Activated naive CD4-positive, alpha-beta T cell treated with anti-CD3 and anti-CD28 coated beads, Interleukin-2, amount 50 U/mL, for 24 hours (primary cell): ENCODE data around the gene SENP1.
A peak's percentile ranks its signal among the peaks of the same experiment; 100 is the strongest.
"Not testable (repeated sequence)": the region's sequence is repeated elsewhere in the genome, so short reads cannot be mapped to it uniquely, and the experiment has no call there.

ENCODE experiments used
- H3K27ac Mint-ChIP-seq: one replicate; pipeline ENCODE4 v1.8.0; 2021; ENCODE audit warnings: mild to moderate bottlenecking, mixed read lengths
- H3K27me3 Mint-ChIP-seq: one replicate; pipeline ENCODE4 v1.8.0; 2021; ENCODE audit warnings: mixed read lengths
- H3K36me3 Mint-ChIP-seq: one replicate; pipeline ENCODE4 v1.8.0; 2021; ENCODE audit warnings: mixed read lengths
- H3K4me1 Mint-ChIP-seq: one replicate; pipeline ENCODE4 v1.8.0; 2021; ENCODE audit warnings: mixed read lengths
- H3K4me3 Mint-ChIP-seq: one replicate; pipeline ENCODE4 v1.8.0; 2021; ENCODE audit warnings: mild to moderate bottlenecking, mixed read lengths
- H3K9me3 Mint-ChIP-seq: one replicate; pipeline ENCODE4 v1.8.0; 2021; ENCODE audit warnings: mixed read lengths

The SENP1 gene

DNA sequence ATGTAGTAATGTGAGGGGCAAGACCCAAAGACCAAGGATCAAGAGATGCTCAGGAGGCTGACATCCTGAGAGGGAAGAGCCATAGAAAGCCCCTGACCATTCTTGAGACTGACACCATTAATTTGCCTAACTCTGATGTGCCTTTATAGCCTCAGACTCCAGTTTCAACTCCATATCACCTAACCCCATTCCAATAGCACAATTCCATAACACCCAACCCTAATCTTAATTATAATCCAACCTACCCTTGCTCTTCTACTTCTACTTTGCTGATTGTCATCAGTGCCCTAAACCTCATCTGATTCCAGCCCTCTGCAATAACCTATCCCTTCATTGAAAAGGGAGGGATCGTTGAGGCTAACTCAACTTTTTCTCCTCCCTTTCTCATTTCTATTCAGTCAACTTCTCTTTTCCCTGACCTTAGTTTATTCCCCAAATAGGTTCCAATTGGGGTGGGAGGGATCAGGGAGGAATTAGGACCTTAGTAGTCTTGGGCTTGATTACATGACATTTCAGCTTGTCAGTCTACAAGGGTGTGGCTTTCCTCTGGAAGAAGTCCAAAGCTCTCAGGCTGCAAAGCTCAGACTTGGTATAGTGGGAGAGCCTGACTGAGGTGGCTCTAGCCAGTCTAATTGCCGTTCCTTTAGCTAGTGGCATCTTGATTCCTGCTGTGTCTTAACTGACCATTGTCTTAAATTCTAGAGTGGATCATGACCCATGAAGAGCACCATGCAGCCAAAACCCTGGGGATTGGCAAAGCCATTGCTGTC is 16.4 kb upstream of the SENP1 start:
- no peaks in the 10 kb centered on the region for H3K9me3 Mint-ChIP-seq
- H3K4me1 Mint-ChIP-seq, result peaks cover 25% of the 10 kb centered on the region
- H3K27me3 Mint-ChIP-seq, result peaks cover 1% of the 10 kb centered on the region
- H3K36me3 Mint-ChIP-seq, result peaks cover 14% of the 10 kb centered on the region
- H3K4me3 Mint-ChIP-seq, result no peak overlapping the region
- H3K27ac Mint-ChIP-seq, result no peak overlapping the region

DNA sequence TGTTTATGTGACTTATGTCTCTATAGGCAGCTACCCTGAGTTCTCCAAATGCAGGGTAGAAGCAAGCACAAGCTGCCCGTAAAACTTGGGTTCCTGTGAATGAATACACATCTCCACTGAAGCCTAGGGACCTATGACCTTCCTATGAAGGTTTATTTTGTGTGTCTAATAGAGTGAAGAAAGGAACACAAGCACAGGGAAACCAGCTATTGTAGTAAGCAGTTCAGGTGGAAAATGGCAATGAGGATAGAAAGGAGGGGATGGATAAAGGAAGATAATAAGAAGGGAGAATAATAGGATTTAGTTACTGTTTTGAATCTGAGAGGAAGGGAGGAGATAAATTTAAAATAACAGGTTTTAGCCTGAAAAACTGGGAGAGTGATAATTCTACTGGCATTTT is 15.6 kb upstream of the SENP1 start:
- H3K27ac Mint-ChIP-seq, result no peak overlapping the region
- peaks cover 12% of the 10 kb centered on the region for H3K36me3 Mint-ChIP-seq
- H3K9me3 Mint-ChIP-seq, result no peaks in the 10 kb centered on the region
- H3K4me3 Mint-ChIP-seq, result no peak overlapping the region
- H3K27me3 Mint-ChIP-seq, result peaks cover 1% of the 10 kb centered on the region
- H3K4me1 Mint-ChIP-seq, result peaks cover 25% of the 10 kb centered on the region

DNA sequence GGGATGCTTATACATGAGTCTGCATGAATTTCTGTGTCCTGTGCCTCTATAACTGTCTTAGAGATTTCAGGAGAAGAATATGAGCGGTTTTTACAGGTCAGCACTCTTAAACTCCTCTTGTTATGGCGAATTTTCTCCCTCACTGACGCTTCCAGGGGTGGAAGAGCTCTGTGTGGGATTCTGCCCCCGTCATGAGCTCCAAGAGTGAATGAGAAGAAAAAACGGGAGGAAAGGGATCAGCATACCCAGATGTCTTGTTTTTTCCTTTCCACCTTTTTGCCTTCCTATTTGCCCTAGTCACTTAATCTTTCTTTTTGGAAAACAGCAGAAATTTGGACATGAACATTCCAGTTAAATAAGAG is 13.9 kb upstream of the SENP1 start:
- Mint-ChIP-seq H3K4me3 (peak overlapping the region; percentile 99), H3K9me3 (no peaks in the 10 kb centered on the region), H3K4me1 (peaks cover 25% of the 10 kb centered on the region), H3K36me3 (peaks cover 11% of the 10 kb centered on the region), H3K27ac (peak overlapping the region; percentile 66), H3K27me3 (peaks cover 1% of the 10 kb centered on the region)

DNA sequence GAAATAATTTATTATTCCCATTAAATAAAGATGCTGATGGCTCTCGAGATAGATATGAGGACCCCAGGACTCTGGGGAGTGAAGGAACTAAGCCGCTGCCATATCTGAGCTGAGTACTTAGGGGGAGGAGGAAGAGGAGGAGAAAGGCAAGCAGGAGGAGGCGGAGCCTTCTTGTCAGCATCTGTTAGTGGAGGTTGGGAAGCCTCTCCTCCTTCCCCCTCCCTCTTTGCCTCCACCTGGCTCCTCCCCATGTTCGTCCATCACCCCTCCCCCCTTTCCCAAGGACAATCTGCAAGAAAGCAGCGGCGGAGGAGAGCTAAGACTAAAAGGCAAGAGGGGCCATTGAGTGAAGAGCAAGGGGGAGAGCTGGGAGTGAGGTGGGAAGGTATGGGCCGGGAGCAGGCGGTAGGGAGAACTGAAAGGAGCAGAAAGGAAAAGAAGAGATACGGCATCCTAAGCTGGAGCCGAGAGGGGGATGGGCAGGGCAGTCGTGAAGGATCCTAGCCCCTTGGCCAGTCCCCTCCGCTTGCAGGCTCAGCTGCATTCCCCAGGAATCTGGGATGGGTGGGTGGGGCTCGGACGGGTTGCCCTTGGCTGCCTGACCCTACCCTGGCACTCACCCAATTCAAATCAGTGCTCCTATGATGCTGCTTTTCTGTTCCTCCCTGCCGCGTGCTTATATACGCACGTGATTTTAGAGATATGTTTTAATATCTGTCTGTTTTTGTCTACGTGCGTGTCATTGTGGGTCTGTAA is 13.4 kb upstream of the SENP1 start, which contains the start of gene PFKM:
TSS of gene PFKM (plus strand) at position 287 of the 756 bp plus-strand sequence. CDS start 3,411 bp downstream, outside the sequence.
- Mint-ChIP-seq H3K27ac (peak within 1 kb of the TSS; percentile 97), H3K36me3 (peaks cover 10% of the 10 kb centered on the region), H3K4me1 (peaks cover 25% of the 10 kb centered on the region), H3K4me3 (peak within 1 kb of the TSS; percentile 99), H3K9me3 (no peaks in the 10 kb centered on the region), H3K27me3 (peaks cover 1% of the 10 kb centered on the region)

DNA sequence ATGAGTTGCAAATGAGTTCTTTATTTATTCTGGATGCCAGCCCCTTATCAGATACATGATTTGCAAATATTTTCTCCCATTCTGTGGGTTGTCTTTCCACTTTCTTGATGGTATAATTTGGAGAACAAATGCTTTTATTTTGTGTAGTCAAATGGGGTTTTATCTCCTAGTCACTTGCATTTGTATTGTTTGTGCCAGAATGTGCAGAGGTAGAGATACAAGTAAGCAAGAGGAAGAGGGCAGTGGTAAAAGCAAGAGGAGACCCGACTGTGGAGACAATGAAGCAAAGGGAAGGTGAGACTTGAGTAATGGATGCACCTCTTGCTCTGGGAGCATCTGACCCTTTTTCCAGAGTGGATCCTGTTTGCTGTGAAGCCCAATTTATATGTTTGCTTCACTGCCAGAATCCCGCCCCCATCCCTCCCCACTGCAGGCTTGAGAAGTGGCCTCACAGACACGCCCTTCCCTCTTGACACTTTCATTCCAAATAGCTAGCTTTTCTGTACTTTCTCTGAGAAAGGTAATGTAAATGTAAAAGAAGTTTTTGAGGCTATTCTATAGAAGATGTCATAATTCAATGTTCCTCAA is 12.5 kb upstream of the SENP1 start:
- H3K27me3 Mint-ChIP-seq, result peaks cover 1% of the 10 kb centered on the region
- H3K4me1 Mint-ChIP-seq, result peaks cover 25% of the 10 kb centered on the region
- peaks cover 10% of the 10 kb centered on the region for H3K36me3 Mint-ChIP-seq
- H3K9me3 Mint-ChIP-seq, result no peaks in the 10 kb centered on the region
- peak overlapping the region; percentile 99 for H3K4me3 Mint-ChIP-seq
- H3K27ac Mint-ChIP-seq, result no peak overlapping the region

DNA sequence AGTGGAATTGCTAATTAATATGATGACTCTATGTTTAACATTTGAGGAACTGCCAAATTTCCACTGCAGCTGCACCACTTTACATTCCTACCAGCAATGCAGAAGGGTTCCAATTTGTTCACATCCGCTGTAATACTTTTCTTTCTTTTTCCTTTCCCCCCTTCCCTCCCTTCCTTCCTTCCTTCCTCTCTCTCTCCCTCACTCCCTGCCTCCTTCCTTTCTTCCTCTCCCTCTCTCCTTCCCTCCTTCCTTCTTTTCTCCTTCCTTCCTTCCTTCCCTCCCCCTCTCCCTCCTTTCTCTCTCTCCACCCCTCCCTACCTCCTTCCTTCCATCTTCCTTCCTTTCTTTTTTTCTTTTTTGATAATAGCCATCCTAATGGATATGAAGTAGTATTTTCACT is 10.1 kb upstream of the SENP1 start:
- peaks cover 22% of the 10 kb centered on the region for H3K4me1 Mint-ChIP-seq
- no peak overlapping the region for H3K4me3 Mint-ChIP-seq
- H3K9me3 Mint-ChIP-seq, result no peaks in the 10 kb centered on the region
- peaks cover 4% of the 10 kb centered on the region for H3K36me3 Mint-ChIP-seq
- peaks cover 1% of the 10 kb centered on the region for H3K27me3 Mint-ChIP-seq
- no peak overlapping the region for H3K27ac Mint-ChIP-seq

DNA sequence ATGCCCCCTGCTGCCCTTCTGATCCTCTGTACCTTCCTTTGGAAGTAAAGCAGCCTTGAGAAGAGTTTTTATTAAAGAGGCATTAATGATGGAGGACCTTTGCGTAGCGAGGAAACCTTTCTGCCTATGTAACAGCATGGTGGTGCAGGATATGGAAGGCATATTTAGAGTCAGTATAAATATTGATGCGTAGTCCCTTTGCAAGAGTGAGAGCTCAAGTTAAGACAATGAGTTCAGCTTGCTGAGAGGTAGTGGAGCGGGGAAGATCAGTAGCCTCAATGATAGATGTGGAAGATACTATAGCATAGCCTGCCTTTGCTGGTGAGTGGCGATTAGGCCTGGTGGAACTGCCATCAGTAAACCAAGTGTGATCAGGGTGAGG is 5.4 kb upstream of the SENP1 start:
- H3K4me1 Mint-ChIP-seq, result peaks cover 29% of the 10 kb centered on the region
- H3K27ac Mint-ChIP-seq, H3K27me3 Mint-ChIP-seq, H3K36me3 Mint-ChIP-seq, H3K9me3 Mint-ChIP-seq, H3K4me3 Mint-ChIP-seq: not testable (repeated sequence)

DNA sequence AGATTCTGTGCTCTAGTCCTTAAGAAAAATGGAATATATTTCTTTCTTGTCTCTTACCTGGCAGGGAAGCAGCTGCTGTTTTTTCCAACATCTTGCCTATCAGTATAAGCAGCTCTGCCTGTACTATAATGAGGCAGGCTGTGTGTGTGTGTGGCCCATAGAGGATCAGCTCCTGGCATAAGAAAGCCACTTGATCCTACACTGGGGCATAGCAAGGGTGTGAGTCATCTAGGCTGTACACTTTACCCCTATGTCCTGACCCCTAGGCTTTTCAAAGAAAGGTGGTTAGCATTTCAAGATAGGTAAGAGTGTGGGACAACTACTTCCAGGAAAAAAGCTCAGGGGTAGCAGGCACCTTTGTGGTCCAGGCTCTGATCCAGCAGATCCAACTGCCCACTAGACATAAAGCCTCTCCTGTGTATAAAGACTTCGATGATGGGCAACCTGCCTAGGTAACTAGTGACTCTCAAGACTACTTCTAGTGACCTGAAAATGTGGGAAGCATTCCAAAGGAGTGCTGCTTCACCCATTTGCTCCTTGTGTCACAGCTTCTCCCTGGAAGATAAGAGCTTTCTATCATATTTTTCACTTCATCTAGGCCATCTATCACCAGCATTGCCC is 4.9 kb upstream of the SENP1 start:
- peaks cover 31% of the 10 kb centered on the region for H3K4me1 Mint-ChIP-seq
- H3K9me3 Mint-ChIP-seq, result no peaks in the 10 kb centered on the region
- no peak overlapping the region for H3K27ac Mint-ChIP-seq
- H3K27me3 Mint-ChIP-seq, result no peaks in the 10 kb centered on the region
- no peak overlapping the region for H3K4me3 Mint-ChIP-seq
- peaks cover 2% of the 10 kb centered on the region for H3K36me3 Mint-ChIP-seq

DNA sequence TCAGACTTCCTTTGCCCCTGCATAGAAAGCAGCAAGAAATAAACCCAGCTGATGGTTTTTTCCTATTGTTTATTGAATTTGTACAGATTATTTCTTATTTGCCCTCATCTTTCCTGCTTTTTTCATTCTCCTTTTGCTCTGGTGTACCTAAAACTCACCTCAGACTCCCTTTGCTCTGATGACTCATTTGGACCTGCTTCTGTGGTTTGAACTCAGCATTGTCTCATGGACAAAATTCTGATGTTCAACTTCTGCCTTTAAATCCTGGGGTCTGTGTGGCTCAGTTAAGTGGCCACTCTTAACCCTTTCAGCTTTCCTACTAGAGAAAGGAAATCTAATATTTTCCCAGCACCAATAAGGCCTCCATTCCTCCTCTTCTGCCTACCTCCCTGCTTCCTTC is 3.5 kb upstream of the SENP1 start:
- no peaks in the 10 kb centered on the region for H3K27me3 Mint-ChIP-seq
- peak overlapping the region; percentile 3 for H3K27ac Mint-ChIP-seq
- no peaks in the 10 kb centered on the region for H3K9me3 Mint-ChIP-seq
- no peak overlapping the region for H3K4me3 Mint-ChIP-seq
- H3K4me1 Mint-ChIP-seq, result peaks cover 35% of the 10 kb centered on the region
- peaks cover under 1% of the 10 kb centered on the region for H3K36me3 Mint-ChIP-seq

DNA sequence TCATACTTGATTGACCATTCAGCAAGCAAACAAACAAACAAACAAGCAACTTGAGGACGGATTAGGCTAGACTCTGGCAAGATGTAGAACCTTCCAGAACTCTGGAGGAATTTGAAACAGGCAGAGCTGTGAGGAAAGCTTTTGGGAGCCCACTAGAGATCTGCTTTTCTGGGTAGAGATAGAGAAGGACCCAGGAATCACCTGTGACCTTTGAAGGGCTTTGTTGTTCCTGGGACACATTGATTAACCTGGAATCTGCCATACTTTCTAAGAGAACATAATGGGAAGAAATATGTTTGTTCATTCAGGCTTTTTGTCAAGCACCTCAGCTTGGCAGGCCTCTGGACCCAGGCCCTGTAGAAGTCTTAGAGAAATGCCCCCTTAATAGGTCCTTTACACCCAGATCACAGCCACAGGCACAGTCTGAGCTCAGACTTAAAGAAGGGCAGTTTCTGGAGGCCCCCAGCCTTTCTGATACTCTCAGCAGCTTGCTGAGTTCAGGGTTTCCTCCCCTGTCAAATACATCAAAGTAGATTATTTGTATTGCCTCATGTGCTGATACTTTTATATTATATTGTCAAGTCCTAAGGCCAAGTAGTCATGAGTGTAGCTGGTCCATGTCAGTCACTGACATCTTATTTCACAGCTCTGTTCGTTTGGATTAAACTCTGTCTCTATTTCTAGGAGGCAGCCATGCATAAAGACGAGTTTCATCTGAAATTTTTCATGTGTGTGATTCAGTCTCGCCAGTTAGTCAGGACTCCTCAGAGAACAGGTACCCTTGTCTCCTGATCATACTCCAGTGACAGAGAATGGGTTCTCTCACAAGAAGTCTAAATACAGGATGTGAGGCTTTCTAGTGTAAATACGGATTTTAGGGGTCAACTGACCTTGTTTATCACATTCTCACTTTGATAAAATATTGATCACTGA is 1.1 kb upstream of the SENP1 start:
- Mint-ChIP-seq H3K27ac (peak overlapping the region; percentile 99), H3K4me1 (peaks cover 52% of the 10 kb centered on the region), H3K9me3 (no peaks in the 10 kb centered on the region), H3K36me3 (no peaks in the 10 kb centered on the region), H3K27me3 (no peaks in the 10 kb centered on the region), H3K4me3 (peak overlapping the region; percentile 95)

DNA sequence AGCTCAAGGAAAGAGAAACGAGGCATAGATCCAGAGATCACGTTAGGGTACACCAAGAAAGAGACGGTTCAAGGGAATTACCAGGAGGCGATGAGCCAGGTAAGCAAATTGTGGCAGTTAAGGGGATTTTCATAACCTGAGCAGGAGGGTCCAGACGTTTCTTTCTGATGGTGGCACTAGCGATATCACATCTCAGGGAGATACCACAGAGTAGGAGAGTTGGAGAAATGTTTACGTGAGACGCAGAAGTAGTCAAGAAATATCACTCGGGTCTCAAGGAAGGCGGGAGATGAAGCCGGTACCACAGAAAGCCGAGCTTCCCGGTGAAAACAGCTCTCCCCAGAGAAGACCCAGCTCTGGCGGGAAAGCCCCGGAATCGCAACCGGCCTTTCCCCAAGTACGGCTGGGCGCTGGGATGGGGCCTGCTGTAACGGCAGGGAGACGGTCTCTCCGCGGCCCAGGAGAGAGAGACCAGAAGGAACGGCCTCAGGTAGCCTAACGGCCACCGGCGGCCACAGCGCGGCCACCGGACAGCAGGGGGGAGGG is 485 bp downstream of the SENP1 start:
- Mint-ChIP-seq H3K4me3 (peak overlapping the region; percentile 95), H3K4me1 (peaks cover 58% of the 10 kb centered on the region), H3K27me3 (no peaks in the 10 kb centered on the region), H3K36me3 (no peaks in the 10 kb centered on the region), H3K27ac (peak overlapping the region; percentile 99), H3K9me3 (no peaks in the 10 kb centered on the region)

DNA sequence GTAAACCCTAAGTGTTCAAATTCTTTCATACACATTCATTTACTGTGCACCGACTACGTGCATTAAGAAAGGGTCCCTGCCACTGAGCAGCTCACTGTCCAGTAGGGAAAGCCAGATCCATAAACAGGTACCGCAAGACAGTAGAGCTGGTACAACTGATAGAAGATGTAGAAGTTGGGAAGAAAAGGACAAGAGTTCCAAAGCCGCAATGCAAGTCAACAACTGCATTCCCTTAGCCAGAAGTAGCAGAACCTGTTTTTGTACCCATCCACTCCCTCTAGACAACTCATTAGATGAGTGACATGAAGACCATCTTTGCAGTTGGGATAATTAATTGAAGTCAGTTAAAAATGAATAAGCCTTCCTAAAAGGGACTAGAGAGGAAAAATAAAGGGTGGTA is 1.3 kb downstream of the SENP1 start:
- H3K4me3 Mint-ChIP-seq, result peak overlapping the region; percentile 95
- no peaks in the 10 kb centered on the region for H3K36me3 Mint-ChIP-seq
- peaks cover 54% of the 10 kb centered on the region for H3K4me1 Mint-ChIP-seq
- H3K27ac Mint-ChIP-seq, result peak overlapping the region; percentile 42
- no peaks in the 10 kb centered on the region for H3K27me3 Mint-ChIP-seq
- H3K9me3 Mint-ChIP-seq, result no peaks in the 10 kb centered on the region

DNA sequence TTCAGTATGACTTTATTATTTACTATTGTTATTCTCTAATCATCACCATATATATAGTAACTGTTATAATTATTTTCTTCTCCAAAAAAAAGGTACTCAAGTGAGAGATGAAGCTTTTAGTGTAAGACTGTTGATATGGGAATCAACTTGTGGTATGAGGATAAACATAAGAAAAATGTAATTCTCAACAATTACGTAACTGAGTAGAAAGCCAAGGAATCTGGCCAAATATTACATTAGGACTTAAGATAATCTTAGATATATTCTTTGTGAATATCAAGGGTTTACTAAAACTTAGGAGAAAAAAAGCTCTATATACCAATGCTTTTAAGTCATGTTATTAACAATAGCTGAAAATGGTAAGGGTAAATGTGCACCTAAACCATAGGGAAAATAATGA is 13.3 kb downstream of the SENP1 start:
- H3K27me3 Mint-ChIP-seq, result no peaks in the 10 kb centered on the region
- H3K9me3 Mint-ChIP-seq, result no peaks in the 10 kb centered on the region
- H3K36me3 Mint-ChIP-seq, result peaks cover 10% of the 10 kb centered on the region
- no peaks in the 10 kb centered on the region for H3K4me1 Mint-ChIP-seq
- no peak overlapping the region for H3K27ac Mint-ChIP-seq
- H3K4me3 Mint-ChIP-seq, result no peak overlapping the region

DNA sequence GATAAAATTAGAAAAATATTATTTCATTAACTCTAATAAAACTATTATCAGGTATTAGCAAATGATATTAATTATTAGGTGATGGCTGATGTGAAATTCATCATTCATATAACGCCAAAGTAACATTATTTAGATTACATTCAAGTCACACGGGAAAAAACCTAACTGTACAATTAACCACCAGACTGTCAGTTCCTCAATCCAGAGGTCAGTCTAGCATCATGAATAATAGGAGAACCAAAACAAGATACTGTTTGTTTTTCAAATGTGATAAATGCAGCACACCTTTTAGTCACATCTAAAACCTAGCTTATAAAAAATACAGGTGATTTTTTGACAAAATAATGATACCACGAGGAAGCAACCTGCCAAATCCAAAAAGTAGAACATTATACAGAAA is 19.6 kb downstream of the SENP1 start:
- Mint-ChIP-seq H3K36me3 (peaks cover 13% of the 10 kb centered on the region), H3K27me3 (no peaks in the 10 kb centered on the region), H3K4me3 (no peak overlapping the region), H3K9me3 (no peaks in the 10 kb centered on the region), H3K4me1 (no peaks in the 10 kb centered on the region), H3K27ac (no peak overlapping the region)
